ENCODE measurements around the gene ALKBH5.

Gene ALKBH5

DNA sequence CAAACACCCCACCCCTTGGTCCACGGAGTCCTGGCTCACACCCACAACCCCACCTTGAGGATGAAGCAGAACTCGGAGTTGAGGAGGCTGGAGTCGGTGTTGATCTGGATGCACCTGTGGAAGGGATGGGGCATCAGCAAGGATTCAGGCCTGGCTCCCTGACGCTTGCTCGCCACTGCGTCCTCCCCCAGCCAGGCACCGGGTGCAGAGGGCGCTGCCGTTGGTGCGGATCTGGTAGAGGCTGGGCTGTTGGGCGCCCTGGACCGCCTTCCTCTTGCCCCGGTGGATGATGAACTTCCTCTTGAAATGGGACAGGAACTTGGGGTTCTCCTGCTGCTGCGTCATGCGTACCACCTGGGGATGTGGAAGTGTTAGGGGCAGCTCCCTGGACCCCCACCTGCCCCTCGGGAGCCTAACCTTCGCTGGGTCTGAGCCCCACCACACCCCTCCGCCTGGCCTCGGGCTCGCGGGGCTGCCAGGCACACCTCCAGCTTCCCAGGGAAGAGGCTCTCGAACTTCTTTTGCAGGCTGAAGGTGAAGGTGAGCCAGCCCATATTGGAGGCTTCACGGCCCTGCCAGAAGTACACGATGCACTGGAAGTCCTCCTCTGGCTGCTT, 62.6 kb downstream of the ALKBH5 start:
- no peak for DNase-seq (ENCODE audit: low read depth)

DNA sequence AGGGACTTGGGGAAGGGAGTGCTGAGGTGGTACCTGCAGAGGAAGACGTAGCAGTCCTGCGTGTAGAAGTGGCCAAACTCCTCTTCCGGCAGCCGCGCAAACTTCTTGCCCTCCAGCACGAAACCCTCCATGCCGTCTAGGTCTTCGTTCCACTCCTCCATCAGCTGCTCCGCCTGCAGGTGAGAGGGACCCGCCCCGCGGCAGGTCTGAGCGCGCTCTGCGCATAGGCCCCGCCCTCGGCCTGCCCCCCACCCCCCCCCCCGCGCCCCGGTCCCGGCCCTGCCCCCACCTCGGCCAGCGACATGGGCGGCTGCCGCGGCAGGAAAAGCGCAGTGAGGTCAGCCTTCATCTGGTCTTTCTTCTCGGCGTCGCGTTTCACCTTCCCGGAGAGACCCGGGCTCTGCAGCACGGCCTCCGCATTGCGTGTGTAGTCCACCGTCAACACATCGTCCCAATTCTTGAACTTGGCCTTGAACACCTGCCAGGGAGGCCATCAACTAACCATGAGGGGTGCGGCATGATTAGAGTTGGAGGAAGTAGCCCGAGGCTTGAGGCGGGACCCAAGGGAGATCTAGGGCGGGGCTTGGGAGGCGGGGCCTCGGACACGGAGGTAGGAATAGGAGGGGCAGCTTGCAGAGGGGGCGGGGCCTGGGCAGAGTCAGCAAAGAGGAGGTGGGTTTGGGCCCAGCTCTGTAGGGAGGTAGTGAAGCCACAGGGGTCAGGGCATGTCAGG, 63.4 kb downstream of the ALKBH5 start:
- no peak for DNase-seq (ENCODE audit: low read depth)

- no peak for DNase-seq (ENCODE audit: low read depth)
These were observed 64.0 kb downstream of the ALKBH5 start for GRCh38 chr17:18247613-18248001.

- no peak for DNase-seq (ENCODE audit: low read depth)
These were observed 64.7 kb downstream of the ALKBH5 start for GRCh38 chr17:18248300-18248731.

- DNase-seq (ENCODE audit: low read depth): no peak
These were observed 65.2 kb downstream of the ALKBH5 start for GRCh38 chr17:18248811-18249210.

GRCh38 chr17:18250259-18250658, 66.6 kb downstream of the ALKBH5 start:
- DNase-seq (ENCODE audit: low read depth): no peak

DNA sequence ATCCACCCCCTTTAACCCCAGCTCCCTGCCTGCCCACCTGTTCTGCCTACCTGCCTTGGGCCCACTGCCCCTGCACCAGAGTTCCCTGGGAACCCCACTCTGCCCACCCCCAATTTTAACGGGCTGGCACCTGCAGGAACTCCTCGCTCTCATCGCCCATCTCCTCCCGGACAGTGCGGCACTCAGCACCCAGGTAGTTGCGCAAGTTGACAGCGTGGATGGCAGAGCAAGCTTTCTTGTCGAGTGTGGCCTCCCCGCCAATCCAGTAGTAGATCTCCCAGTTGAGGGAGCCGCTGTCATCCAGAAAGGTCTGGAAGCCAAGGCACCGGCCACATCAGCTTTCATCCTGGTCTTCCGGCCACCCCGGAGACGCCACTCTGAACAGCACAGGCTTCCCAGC, 67.1 kb downstream of the ALKBH5 start:
- no peak for DNase-seq (ENCODE audit: low read depth)

DNA sequence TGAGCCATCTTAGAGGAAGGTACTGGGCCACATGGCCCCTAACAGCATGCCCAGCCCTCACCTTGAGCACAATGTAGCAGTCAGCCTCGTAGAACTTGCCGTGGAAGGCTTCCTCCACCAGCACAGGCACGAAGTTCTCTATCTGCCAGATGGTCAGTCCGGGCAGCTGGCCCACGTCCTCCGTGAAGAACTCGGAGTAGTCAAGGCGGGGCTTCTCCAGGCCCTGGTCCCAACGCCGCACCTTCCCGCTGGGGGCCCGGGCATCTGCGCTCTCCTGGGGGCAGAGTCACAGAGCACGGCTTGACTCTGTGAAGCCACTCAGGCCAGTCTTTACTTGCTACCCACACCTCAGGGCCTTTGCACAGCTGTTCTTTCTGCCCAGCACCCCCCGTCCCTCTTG, 67.6 kb downstream of the ALKBH5 start:
- no peak for DNase-seq (ENCODE audit: low read depth)

DNA sequence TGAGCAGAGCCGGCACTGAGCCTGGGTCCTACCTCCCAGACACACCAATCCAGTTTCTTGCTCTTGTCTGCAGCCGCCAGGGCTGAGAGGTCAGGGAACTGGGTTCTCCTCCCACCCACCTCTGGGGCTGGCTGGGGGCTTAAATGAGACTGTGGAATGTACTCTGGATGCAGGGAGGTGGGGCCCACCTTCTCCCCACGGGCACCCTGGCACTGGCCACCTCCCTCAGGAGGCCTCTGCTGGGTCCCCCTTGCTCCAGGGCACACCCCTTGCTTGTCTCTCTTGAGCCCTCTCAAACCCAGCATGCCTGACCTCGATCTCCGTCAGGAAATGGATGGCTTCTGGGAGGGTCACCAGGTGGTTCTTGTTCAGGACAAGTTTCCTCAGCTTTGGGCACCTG, 68.5 kb downstream of the ALKBH5 start:
- DNase-seq (ENCODE audit: low read depth): no peak

GRCh38 chr17:18253187-18253884, 69.7 kb downstream of the ALKBH5 start:
- DNase-seq (ENCODE audit: low read depth): no peak

DNA sequence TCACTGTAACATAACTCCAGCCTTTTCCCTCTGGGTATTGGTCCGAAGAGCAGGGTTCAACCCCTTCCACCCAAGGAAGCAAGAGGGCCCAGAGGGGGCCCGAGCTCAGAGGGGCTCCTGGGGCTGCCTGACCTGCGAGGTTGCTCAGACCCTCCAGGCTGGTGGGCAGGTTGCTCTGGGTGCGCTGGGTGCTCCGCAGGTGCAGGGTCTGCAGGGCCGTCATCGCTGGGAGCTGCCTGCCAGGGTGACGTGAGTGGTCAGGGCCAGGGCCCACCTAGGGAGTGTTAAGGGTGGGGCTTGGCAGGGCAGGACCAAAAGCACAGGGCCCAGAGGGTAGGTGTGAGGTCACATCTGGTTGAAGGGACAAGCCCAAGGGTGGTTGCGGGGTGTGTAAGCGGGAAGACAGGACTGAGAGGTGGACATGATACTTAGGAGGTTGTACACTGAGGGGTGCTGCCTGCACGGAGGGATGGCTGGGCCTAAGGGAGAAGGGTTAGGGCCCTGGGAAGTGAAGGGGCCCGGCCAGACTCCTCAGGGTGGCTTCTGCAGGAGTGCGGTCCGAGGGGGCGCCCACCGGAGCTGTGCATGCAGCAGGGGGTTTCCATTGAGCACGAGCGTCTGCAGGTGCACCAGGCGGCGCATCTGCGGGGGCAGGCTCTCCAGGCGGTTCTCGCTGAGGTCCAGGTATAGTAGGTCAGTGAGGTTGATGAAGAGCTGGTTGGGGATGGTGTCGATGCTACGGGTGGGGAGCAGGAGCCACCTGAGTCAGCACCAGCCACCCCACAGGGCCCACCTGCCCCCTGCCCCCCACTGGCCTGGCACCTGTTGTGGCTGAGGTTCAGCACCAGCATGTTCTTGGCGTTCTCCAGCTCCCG, 70.6 kb downstream of the ALKBH5 start:
- no peak for DNase-seq (ENCODE audit: low read depth)

DNA sequence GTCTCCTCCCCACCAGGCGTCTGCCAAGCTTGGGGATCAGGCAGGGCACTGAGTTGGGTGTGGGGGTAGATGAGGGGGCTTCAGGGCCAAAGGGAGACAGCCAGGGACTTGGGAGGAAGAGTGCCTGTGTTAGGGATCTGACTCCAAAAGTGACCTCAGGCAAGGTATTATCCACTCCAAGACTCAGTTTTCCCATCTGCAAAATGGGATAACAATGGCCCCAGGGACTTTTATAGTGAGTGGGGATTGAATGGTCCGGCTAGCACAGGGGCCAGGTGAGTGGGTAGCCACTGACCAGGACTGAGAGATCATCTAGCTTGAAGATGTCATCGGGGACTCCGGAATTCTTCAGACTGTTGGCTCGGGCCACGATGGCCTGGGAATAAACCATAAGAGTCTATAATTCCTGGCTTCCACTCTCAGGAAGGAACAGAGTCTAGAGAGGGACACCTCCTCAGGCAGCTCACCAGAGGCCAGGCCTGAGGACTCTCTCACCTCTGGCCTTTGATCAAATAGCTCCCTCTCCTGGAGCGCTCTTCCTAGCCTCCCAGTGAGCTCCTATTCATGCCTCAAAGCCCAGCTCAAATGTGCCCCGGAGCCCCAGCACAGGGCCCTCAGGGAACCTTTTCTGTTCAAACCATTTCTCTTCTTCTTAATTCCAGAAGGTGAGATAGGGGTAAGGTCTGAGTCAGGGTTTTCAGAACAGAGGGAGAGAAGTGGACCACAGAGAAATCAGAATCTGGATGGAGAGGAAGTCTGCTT, 71.4 kb downstream of the ALKBH5 start:
- DNase-seq (ENCODE audit: low read depth): no peak

GRCh38 chr17:18256351-18256750, 72.7 kb downstream of the ALKBH5 start:
- no peak for DNase-seq (ENCODE audit: low read depth)

DNA sequence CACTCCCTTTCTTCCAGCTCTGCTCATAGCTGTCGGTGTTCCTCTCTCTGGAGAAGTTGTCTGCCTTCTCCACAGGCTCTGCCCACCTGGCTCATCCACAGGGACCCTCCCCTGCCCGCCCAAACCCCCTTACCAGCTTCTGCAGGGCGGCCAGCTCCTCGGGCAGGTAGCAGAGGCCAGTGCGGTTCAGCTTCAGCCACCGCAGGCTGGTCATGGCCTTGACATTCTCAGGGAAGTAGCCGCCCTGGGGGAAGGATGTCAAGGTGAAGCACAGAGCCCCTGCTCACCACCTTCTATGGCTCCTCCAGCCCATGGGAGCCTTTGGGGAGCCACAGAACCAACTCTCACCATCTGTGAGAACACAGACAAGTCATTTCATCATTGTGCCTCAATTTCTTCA, 73.1 kb downstream of the ALKBH5 start:
- no peak for DNase-seq (ENCODE audit: low read depth)

DNA sequence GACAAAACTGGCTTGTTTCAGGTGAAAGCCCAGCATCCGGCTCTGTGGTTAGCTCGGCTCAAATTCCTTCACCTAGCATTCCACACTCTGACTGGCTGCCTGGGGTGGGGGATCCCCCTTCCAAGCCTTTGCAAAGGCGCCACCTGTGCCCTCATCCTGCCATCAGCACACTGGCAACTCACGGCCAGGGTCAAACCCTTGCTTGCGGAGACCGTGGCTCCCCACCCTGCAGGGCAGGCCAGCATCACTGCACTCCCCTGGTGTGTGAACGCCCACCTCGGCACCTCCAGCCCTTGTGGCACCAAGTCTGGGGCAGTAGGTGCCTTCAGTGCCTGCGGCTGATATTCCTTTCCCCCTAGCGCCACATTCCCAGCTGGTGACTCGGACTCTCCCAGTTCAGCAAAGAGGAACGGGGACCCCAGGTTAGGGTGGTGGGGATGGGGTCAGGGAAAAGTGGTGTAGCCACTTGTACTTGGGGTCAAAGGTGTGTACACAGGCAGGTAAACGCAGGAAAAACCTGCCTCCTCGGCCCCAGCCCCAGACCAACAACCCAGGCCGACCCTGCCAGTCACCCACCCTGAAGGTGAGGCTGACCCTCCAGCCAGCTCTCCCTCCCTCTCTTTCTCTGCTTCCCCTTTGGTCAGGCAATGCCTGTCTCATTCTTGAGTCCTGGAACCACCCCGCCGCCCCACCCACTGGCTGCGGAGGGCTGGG, 73.8 kb downstream of the ALKBH5 start:
- DNase-seq (ENCODE audit: low read depth): no peak

DNA sequence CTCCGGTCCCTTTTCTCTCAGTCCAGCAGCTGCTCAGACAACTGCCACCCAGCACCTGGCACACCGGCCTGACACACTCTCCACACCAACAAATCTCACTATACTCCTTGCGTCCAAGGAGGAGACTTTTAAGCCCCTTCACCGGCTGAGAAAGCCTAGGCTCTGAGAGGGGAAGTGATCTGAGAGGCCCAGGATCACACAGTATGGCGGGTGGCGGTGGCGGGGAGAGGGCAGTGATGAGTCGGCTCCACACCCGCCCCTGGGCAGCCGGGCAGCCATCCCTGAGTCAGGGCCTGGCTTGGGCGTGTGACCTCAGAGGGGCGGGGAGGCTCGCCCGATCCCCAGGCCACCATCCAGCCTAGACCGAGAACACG, 74.3 kb downstream of the ALKBH5 start:
- peak; percentile 45 for DNase-seq (ENCODE audit: low read depth)

GRCh38 chr17:18258356-18259038, 74.9 kb downstream of the ALKBH5 start, which contains the start of gene FLII:
FLII (minus strand) TSS chr17:18258738; CDS start chr17:18258690, 48 bp downstream.
- no peak for DNase-seq (ENCODE audit: low read depth)
